WTC11 (cell line): ENCODE data around the gene SLC15A1. TPM values are rescaled to one million over a fixed set of nuclear protein-coding genes. Genes with fewer than 3 reads are reported as not detected.

ENCODE experiments used
- ATAC-seq: fragments of 200-7000 bp; cut with Tn5 transposase; 2 replicates; pipeline ENCODE4 v1.10.0; 2021; ENCODE audit warnings: mild to moderate bottlenecking, moderate library complexity
- CTCF ChIA-PET: fragments of 300-600 bp; sonication (Branson Sonifier 250); formaldehyde crosslinking; loops from one replicate; lab custom pipeline; 2021; ENCODE audit warnings: antibody characterized with exemption; lab: Charles Lee
- POLR2A ChIA-PET: fragments of 350-600 bp; sonication (Branson Sonifier 250); formaldehyde crosslinking; loops from one replicate; lab custom pipeline; 2021; ENCODE audit warnings: antibody characterized with exemption; lab: Charles Lee
- DNase-seq: peaks from one replicate; pipeline ENCODE4 v3.0.0; 2021; ENCODE audit warnings: low spot score
- H3K27ac Mint-ChIP-seq: 2 replicates; pipeline ENCODE4 v1.8.0; 2021; ENCODE audit warnings: mixed read lengths
- H3K27me3 Mint-ChIP-seq: 2 replicates; pipeline ENCODE4 v1.8.0; 2021; ENCODE audit warnings: low read depth, mild to moderate bottlenecking, moderate library complexity, mixed read lengths
- H3K36me3 Mint-ChIP-seq: 2 replicates; pipeline ENCODE4 v1.8.0; 2021; ENCODE audit warnings: mixed read lengths
- H3K4me1 Mint-ChIP-seq: 2 replicates; pipeline ENCODE4 v1.8.0; 2022; ENCODE audit warnings: mixed read lengths
- H3K4me3 Mint-ChIP-seq: 2 replicates; pipeline ENCODE4 v1.8.0; 2021; ENCODE audit warnings: mild to moderate bottlenecking, moderate library complexity, mixed read lengths
- H3K9me3 Mint-ChIP-seq: 2 replicates; pipeline ENCODE4 v1.8.0; 2021; ENCODE audit warnings: mixed read lengths
- ATF1 ChIP-seq: sonication (generic); formaldehyde crosslinking; IDR thresholded peaks from 2 replicates; pipeline ENCODE4 v1.8.1; 2023; ENCODE audit warnings: mild to moderate bottlenecking, moderate library complexity, missing genetic modification reagents
- CBFB ChIP-seq: sonication (generic); formaldehyde crosslinking; IDR thresholded peaks from 2 replicates; pipeline ENCODE4 v1.8.1; 2022; ENCODE audit warnings: mild to moderate bottlenecking, low read depth, missing genetic modification reagents
- FOXJ3 ChIP-seq: sonication (generic); formaldehyde crosslinking; IDR thresholded peaks from 2 replicates; pipeline ENCODE4 v1.9.0; 2021; ENCODE audit warnings: missing genetic modification reagents, mild to moderate bottlenecking, borderline replicate concordance
- FOXK1 ChIP-seq: sonication (generic); formaldehyde crosslinking; IDR thresholded peaks from 2 replicates; pipeline ENCODE4 v1.8.0; 2022; ENCODE audit warnings: mild to moderate bottlenecking, moderate library complexity, missing genetic modification reagents
- TCF7 ChIP-seq: sonication (generic); formaldehyde crosslinking; IDR thresholded peaks from 2 replicates; pipeline ENCODE4 v1.8.0; 2022; ENCODE audit warnings: mild to moderate bottlenecking, low read depth, missing genetic modification reagents, moderate library complexity
- TP53 ChIP-seq: sonication (generic); formaldehyde crosslinking; IDR thresholded peaks from 2 replicates; pipeline ENCODE4 v1.8.1; 2023; ENCODE audit warnings: mild to moderate bottlenecking, missing genetic modification reagents
- ZBTB43 ChIP-seq: sonication (generic); formaldehyde crosslinking; IDR thresholded peaks from 2 replicates; pipeline ENCODE4 v1.8.1; 2023; ENCODE audit warnings: mild to moderate bottlenecking, missing genetic modification reagents
- ZNF281 ChIP-seq: sonication (generic); formaldehyde crosslinking; IDR thresholded peaks from 2 replicates; pipeline ENCODE4 v1.8.0; 2023; ENCODE audit warnings: mild to moderate bottlenecking, missing genetic modification reagents
- ZNF532 ChIP-seq: fragments of 250-450 bp; sonication (Bioruptor Pico); IDR thresholded peaks from 2 replicates; pipeline ENCODE4 v1.9.0; 2021; ENCODE audit warnings: mild to moderate bottlenecking, borderline replicate concordance
- total RNA-seq: library from RNA; stranded (reverse); gene quantifications from 3 replicates; pipeline ENCODE4 v1.2.3, GENCODE V29; 2021
- TF ChIP-seq, protein P1 (sequence below): sonication (generic); formaldehyde crosslinking; IDR thresholded peaks from 2 replicates; pipeline ENCODE4 v1.8.1; 2022; ENCODE audit warnings: low read depth, missing genetic modification reagents, borderline replicate concordance
- TF ChIP-seq, protein P2 (sequence below): sonication (generic); formaldehyde crosslinking; IDR thresholded peaks from 2 replicates; pipeline ENCODE4 v1.8.0; 2023; ENCODE audit warnings: missing genetic modification reagents, mild to moderate bottlenecking, borderline replicate concordance
- TF ChIP-seq, protein P3 (sequence below): sonication (generic); formaldehyde crosslinking; IDR thresholded peaks from 2 replicates; pipeline ENCODE4 v1.8.1; 2023; ENCODE audit warnings: mild to moderate bottlenecking, missing genetic modification reagents, moderate library complexity

SLC15A1 gene
- total RNA-seq, 1 experiment from 2014 or later = 2.3 TPM

DNA sequence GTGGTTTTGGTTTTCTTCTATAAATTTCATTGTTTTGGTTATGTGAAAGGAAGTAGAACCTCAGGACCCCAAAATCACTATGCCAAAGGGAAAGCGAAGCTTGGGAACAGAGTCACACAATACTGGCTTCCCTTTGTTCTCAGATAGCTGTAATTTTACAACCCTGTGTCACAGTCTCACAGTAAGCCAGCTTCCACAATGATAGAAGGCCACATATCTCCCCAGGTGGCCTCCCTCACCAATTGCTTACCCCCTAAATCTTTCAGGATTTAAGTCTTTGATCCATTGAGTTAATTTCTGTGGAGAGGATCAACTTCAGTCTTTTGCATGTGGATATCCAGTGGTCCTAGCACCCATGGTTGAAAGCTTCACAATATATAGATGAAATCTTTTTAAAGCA lies 58.7 kb downstream of the SLC15A1 start:
- Mint-ChIP-seq H3K4me1 (peaks cover 18% of the 10 kb centered on the region), H3K36me3 (no peaks in the 10 kb centered on the region), H3K27ac (no peak overlapping the region), H3K4me3 (no peak overlapping the region), H3K27me3 (no peaks in the 10 kb centered on the region), H3K9me3 (no peaks in the 10 kb centered on the region)
- POLR2A ChIA-PET = interaction anchor here (1.4 kb wide), 1 partner anchor 12 kb away, joined by 3 read pairs; no protein-coding TSS in a partner anchor
- CTCF ChIA-PET = interaction anchor here (1.0 to 1.1 kb wide), 2 partner anchors 21 to 41 kb away, joined by 5 to 10 read pairs; no protein-coding TSS in a partner anchor
- TF ChIP-seq ZNF281 (CRISPR knock-in tag) (no peak), CBFB (no peak), TCF7 (CRISPR knock-in tag) (no peak), FOXK1 (CRISPR knock-in tag) (no peak), ZBTB43 (no peak), FOXJ3 (no peak), TP53 (CRISPR knock-in tag) (no peak), ZNF532 (CRISPR knock-in tag) (no peak), ATF1 (CRISPR knock-in tag) (no peak)
- TF ChIP-seq, protein P1, sequence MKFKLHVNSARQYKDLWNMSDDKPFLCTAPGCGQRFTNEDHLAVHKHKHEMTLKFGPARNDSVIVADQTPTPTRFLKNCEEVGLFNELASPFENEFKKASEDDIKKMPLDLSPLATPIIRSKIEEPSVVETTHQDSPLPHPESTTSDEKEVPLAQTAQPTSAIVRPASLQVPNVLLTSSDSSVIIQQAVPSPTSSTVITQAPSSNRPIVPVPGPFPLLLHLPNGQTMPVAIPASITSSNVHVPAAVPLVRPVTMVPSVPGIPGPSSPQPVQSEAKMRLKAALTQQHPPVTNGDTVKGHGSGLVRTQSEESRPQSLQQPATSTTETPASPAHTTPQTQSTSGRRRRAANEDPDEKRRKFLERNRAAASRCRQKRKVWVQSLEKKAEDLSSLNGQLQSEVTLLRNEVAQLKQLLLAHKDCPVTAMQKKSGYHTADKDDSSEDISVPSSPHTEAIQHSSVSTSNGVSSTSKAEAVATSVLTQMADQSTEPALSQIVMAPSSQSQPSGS (CRISPR knock-in tag) = no peak
- TF ChIP-seq, protein P2, sequence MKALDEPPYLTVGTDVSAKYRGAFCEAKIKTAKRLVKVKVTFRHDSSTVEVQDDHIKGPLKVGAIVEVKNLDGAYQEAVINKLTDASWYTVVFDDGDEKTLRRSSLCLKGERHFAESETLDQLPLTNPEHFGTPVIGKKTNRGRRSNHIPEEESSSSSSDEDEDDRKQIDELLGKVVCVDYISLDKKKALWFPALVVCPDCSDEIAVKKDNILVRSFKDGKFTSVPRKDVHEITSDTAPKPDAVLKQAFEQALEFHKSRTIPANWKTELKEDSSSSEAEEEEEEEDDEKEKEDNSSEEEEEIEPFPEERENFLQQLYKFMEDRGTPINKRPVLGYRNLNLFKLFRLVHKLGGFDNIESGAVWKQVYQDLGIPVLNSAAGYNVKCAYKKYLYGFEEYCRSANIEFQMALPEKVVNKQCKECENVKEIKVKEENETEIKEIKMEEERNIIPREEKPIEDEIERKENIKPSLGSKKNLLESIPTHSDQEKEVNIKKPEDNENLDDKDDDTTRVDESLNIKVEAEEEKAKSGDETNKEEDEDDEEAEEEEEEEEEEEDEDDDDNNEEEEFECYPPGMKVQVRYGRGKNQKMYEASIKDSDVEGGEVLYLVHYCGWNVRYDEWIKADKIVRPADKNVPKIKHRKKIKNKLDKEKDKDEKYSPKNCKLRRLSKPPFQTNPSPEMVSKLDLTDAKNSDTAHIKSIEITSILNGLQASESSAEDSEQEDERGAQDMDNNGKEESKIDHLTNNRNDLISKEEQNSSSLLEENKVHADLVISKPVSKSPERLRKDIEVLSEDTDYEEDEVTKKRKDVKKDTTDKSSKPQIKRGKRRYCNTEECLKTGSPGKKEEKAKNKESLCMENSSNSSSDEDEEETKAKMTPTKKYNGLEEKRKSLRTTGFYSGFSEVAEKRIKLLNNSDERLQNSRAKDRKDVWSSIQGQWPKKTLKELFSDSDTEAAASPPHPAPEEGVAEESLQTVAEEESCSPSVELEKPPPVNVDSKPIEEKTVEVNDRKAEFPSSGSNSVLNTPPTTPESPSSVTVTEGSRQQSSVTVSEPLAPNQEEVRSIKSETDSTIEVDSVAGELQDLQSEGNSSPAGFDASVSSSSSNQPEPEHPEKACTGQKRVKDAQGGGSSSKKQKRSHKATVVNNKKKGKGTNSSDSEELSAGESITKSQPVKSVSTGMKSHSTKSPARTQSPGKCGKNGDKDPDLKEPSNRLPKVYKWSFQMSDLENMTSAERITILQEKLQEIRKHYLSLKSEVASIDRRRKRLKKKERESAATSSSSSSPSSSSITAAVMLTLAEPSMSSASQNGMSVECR = no peak
- TF ChIP-seq, protein P3, sequence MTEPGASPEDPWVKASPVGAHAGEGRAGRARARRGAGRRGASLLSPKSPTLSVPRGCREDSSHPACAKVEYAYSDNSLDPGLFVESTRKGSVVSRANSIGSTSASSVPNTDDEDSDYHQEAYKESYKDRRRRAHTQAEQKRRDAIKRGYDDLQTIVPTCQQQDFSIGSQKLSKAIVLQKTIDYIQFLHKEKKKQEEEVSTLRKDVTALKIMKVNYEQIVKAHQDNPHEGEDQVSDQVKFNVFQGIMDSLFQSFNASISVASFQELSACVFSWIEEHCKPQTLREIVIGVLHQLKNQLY (CRISPR knock-in tag) = no peak
- no peak for DNase-seq
- ATAC-seq = no peak
